Measurements from ENCODE around the gene SCUBE2. TPM values are rescaled to one million over a fixed set of nuclear protein-coding genes. Genes with fewer than 3 reads are reported as not detected.

Gene SCUBE2
- total RNA-seq, 1 experiment from 2014 or later = 1.9 TPM

GRCh38 chr11:8985462-8985861 lies 105.9 kb downstream of the SCUBE2 start (continued):
- TF ChIP-seq AFF4 (CRISPR knock-in tag; IDR thresholded peaks at IDR 0.05; ENCODE audit: borderline replicate concordance) = no peak

DNA sequence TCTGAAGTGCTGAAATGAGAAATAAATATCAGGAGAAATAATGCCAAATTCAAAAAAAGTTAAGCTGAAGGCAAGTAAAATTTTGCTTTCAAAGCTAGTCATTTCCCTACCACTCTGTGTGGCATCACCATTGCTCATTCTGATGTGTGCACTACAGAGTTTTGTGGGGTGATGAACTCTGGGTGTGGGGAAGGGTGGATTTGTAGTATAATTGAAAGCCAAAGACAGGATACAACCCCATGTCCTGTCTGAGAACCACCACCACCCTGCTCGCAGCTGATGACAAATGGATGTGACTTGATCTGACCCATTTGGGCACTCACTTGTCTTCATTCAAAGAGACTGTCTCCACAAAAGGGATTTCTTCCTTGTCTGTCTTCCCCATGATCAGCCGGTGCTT lies 107.8 kb downstream of the SCUBE2 start:
- ChIA-PET POLR2A (no interaction called here), CTCF (interaction anchor here (1.9 kb wide), 1 partner anchor 24 kb away, joined by 5 read pairs; no protein-coding TSS in a partner anchor)
- no peak overlapping the region for H3K4me3 Mint-ChIP-seq
- no peak overlapping the region for H3K27ac Mint-ChIP-seq
- H3K36me3 Mint-ChIP-seq = no peaks in the 10 kb centered on the region
- H3K4me1 Mint-ChIP-seq = no peaks in the 10 kb centered on the region
- no peaks in the 10 kb centered on the region; the same call in 1 of the 2 replicates for H3K27me3 Mint-ChIP-seq (ENCODE audit: low read depth)
- DNase-seq (ENCODE audit: low spot score) (no peak), ATAC-seq (no peak)
- H3K9me3 Mint-ChIP-seq = peaks cover 4% of the 10 kb centered on the region
- TF ChIP-seq, protein P1, sequence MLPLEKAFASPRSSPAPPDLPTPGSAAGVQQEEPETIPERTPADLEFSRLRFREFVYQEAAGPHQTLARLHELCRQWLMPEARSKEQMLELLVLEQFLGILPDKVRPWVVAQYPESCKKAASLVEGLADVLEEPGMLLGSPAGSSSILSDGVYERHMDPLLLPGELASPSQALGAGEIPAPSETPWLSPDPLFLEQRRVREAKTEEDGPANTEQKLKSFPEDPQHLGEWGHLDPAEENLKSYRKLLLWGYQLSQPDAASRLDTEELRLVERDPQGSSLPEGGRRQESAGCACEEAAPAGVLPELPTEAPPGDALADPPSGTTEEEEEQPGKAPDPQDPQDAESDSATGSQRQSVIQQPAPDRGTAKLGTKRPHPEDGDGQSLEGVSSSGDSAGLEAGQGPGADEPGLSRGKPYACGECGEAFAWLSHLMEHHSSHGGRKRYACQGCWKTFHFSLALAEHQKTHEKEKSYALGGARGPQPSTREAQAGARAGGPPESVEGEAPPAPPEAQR (CRISPR knock-in tag; IDR thresholded peaks at IDR 0.05) = no peak
- TF ChIP-seq NFE2L1 (CRISPR knock-in tag; IDR thresholded peaks at IDR 0.05) (no peak), SOX15 (CRISPR knock-in tag; IDR thresholded peaks at IDR 0.05) (no peak), TEAD1 (CRISPR knock-in tag; IDR thresholded peaks at IDR 0.05) (no peak), CREM (CRISPR knock-in tag; IDR thresholded peaks at IDR 0.05) (no peak)
- TF ChIP-seq, protein P2, sequence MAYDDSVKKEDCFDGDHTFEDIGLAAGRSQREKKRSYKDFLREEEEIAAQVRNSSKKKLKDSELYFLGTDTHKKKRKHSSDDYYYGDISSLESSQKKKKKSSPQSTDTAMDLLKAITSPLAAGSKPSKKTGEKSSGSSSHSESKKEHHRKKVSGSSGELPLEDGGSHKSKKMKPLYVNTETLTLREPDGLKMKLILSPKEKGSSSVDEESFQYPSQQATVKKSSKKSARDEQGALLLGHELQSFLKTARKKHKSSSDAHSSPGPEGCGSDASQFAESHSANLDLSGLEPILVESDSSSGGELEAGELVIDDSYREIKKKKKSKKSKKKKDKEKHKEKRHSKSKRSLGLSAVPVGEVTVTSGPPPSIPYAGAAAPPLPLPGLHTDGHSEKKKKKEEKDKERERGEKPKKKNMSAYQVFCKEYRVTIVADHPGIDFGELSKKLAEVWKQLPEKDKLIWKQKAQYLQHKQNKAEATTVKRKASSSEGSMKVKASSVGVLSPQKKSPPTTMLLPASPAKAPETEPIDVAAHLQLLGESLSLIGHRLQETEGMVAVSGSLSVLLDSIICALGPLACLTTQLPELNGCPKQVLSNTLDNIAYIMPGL (CRISPR knock-in tag; IDR thresholded peaks at IDR 0.05) = no peak
- TF ChIP-seq, protein P3, sequence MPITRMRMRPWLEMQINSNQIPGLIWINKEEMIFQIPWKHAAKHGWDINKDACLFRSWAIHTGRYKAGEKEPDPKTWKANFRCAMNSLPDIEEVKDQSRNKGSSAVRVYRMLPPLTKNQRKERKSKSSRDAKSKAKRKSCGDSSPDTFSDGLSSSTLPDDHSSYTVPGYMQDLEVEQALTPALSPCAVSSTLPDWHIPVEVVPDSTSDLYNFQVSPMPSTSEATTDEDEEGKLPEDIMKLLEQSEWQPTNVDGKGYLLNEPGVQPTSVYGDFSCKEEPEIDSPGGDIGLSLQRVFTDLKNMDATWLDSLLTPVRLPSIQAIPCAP (CRISPR knock-in tag; IDR thresholded peaks at IDR 0.05) = no peak

DNA sequence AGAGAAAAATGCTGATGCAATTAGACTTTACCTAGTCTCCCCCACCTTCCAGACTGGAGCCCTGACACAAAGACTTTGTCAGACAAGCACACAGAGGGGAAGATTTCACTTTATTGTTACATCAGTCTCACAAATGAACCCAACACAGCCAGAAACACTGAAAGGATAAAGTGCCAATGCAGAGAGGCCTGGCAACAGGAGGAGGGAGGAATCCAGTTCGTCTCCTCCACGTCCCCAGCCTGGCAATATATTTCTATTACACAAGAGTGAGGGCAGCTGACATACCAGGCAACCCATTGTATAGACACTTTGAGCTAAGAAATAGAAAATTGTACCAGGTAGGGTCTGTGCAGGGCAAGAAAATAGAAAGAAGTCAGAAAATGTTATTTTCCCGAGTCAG lies 110.9 kb downstream of the SCUBE2 start:
- ATAC-seq (no peak), DNase-seq (ENCODE audit: low spot score) (no peak)
- no peaks in the 10 kb centered on the region; the same call in 1 of the 2 replicates for H3K27me3 Mint-ChIP-seq (ENCODE audit: low read depth)
- H3K36me3 Mint-ChIP-seq = no peaks in the 10 kb centered on the region
- H3K27ac Mint-ChIP-seq = no peak overlapping the region
- POLR2A ChIA-PET = no interaction called here
- CTCF ChIA-PET = no interaction called here
- H3K4me3 Mint-ChIP-seq = no peak overlapping the region
- no peaks in the 10 kb centered on the region for H3K4me1 Mint-ChIP-seq
- peaks cover 10% of the 10 kb centered on the region for H3K9me3 Mint-ChIP-seq
- TF ChIP-seq PRDM15 (CRISPR knock-in tag; IDR thresholded peaks at IDR 0.05) = no peak
- TF ChIP-seq, protein P4, sequence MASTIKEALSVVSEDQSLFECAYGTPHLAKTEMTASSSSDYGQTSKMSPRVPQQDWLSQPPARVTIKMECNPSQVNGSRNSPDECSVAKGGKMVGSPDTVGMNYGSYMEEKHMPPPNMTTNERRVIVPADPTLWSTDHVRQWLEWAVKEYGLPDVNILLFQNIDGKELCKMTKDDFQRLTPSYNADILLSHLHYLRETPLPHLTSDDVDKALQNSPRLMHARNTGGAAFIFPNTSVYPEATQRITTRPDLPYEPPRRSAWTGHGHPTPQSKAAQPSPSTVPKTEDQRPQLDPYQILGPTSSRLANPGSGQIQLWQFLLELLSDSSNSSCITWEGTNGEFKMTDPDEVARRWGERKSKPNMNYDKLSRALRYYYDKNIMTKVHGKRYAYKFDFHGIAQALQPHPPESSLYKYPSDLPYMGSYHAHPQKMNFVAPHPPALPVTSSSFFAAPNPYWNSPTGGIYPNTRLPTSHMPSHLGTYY (CRISPR knock-in tag; IDR thresholded peaks at IDR 0.05) = no peak
- no peak for TF ChIP-seq TEAD4 (CRISPR knock-in tag; IDR thresholded peaks at IDR 0.05)
- TF ChIP-seq TEAD1 (CRISPR knock-in tag; IDR thresholded peaks at IDR 0.05) = no peak
- TF ChIP-seq CREB1 (CRISPR knock-in tag; IDR thresholded peaks at IDR 0.05) = no peak
- TF ChIP-seq ZNF671 (CRISPR knock-in tag; IDR thresholded peaks at IDR 0.05) = no peak
- no peak for TF ChIP-seq TCF7 (CRISPR knock-in tag; IDR thresholded peaks at IDR 0.05; ENCODE audit: low read depth)
- TF ChIP-seq E2F1 (CRISPR knock-in tag; IDR thresholded peaks at IDR 0.05) = no peak

Data from WTC11 (cell line).